GM19395 (cell line): Measurements from ENCODE around the gene SLC7A14.
A peak's percentile ranks its signal among the peaks of the same experiment; 100 is the strongest.

Experiments
- ATAC-seq: cut with Tn5 transposase; IDR thresholded peaks from one replicate; pipeline ENCODE4 v1.9.1; 2021; ENCODE audit warnings: mild to moderate bottlenecking, moderate library complexity; ENCODE audit not compliant: unreplicated experiment

SLC7A14 gene

GRCh38 chr3:170585937-170586310 is at the start of gene SLC7A14:
Gene SLC7A14 (minus strand): TSS chr3:170586075. CDS start chr3:170526936, 59,139 bp downstream.
- no peak for ATAC-seq

- ATAC-seq, result no peak
These were observed 49.5 kb upstream of the SLC7A14 start for GRCh38 chr3:170635385-170635735.

DNA sequence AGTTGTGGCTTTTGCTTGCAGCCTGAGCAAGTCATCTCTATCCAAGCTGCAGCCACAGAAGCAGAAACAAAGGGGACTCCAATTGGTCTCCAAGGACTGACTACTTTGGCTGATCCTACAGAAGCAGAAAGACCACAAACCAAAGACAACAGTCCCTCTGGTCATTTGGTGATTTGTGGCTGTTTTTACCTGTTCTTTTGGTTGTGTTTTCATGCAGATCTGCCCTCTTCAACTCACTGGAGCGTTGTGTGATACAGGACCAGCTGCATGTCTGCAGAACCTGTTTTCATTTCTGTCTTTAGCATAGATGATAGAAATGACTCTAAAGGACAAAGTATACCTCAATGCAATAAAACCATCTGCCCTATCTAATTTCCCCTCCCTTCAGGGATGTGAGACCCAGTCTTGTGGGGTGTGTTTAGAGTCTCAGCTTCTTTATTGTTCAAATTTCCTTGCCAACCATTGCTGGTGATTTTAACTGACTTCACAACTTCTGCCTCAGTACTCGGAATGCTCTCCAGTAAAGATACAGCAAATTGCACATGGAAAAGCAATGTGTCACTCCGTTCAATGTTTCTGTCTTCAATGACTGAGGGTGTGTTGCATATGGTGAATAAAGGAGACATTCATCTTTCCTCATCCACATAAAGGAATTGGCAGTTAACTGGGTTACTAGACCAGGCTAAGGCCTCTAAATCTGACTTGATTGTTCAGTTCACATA is 48.9 kb upstream of the SLC7A14 start:
- ATAC-seq, result peak; percentile 74

DNA sequence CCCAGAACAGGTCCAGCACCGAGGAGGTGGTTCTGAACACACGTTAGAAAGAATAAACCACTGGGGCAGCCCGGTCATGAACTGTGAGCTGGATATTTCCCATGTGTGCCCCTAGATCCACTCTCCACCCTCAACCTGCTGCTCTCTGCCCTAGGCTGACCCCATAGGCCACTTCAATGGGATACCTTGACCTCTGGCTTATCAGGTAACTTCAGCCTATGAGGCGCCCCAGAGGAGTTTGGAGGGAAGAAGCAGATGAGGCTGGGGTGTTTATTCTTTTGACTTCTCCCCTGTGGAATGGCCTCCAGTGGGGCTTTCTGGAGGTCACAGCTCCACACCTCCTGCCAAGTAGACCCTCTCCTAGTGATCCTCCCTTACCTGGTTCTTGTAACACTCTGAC is 47.7 kb upstream of the SLC7A14 start:
- ATAC-seq, result no peak

- ATAC-seq, result peak; percentile 86
These were observed 46.9 kb upstream of the SLC7A14 start for GRCh38 chr3:170632780-170633179.

DNA sequence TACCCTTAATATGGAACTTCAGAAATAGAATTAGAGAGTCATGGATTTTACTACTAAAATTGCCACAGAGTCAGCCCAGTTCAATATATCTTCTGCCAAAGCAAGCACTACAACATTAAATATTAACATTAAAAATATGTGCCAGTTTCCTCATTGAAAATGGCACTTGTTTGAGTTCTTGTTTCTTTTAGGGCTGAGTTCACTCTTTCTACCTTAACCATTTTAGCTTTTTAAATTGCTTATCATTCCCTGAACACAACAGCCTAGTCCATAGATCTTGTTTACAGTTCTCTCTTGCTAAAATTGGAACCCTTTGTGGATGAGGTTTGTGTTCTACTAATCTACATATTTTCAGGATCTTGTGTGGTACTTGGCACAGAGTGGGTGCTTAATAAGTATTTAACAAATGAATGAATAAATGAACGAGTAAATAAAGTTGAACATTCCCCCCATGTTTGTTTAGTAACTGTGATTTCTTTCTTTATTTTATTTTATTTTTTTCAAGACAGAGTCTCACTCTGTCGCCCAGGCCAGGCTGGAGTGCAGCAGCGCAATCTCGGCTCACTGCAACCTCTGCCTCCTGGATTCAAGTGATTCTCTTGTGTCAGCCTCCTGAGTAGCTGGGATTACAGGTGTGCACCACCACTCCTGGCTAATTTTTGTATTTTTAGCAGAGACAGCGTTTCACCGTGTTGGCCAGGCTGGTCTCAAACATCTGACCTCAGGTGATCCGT is 46.0 kb upstream of the SLC7A14 start:
- no peak for ATAC-seq

- ATAC-seq, result no peak
These were observed 37.6 kb upstream of the SLC7A14 start for GRCh38 chr3:170623524-170623923.

DNA sequence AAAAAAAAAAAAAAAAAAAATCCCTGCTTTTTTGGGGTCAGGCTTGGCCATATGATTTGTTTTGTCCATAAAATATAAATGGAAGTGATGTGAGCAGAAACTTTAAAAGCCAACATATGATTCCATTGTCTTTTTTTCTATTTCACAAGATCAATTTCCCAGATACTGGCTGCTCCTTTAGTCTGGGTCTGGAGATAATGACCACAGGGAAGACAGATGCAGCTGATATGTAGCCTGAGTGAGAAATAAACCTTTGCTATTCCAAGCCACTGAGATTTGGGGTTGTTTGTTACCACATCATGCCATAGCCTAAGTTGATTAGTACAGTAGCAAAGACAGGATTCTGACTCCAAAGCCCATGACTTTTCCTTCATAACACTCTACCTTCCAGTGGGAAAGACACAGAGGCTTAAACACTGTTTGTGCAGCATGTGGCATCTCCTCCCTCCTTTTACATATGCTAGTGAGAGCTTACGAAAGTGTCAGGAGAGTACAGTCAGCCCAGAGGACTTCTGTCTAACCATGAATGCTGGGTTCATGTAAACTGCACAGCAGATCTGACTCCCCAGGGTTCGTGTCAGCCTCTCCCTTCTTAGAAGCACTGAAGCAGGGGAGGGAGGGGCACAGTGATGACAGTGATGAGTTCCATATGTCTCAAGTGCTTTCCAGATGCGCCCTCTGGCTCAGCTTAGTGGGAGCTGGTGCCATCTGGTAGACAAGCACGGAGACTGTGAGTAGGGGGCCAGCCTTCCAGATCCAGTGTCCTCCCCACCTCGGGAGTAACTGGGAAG is 36.7 kb upstream of the SLC7A14 start:
- ATAC-seq, result no peak

- no peak for ATAC-seq
These were observed 35.4 kb upstream of the SLC7A14 start for GRCh38 chr3:170621256-170621655.

GRCh38 chr3:170614214-170614966 is 28.5 kb upstream of the SLC7A14 start:
- ATAC-seq, result no peak

- no peak for ATAC-seq
These were observed 25.9 kb upstream of the SLC7A14 start for GRCh38 chr3:170611751-170612150.

DNA sequence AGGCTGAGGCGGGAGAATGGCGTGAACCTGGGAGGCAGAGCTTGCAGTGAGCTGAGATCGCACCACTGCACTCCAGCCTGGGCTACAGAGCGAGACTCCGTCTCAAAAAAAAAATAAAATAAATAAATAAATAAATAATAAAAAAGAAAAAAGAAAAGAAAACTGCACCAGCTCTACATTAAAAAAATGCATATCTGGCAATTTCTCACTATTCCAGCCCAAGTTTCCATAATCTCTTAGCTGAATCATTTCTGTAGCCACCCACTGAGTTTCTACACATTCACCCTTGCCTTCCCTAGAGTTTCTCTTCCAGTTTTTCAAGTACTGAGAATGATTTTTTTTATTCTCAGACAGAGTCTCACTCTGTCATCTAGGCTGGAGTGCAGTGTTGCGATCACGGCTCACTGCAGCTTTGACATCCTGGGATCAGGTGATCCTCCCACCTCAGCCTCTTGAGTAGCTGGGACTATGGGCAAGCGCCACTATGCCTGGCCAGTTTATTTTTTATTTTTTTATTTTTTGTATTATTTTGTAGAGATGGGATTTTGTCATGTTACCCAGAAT is 24.5 kb upstream of the SLC7A14 start:
- ATAC-seq, result no peak

- no peak for ATAC-seq
These were observed 22.6 kb upstream of the SLC7A14 start for GRCh38 chr3:170608475-170608874.

DNA sequence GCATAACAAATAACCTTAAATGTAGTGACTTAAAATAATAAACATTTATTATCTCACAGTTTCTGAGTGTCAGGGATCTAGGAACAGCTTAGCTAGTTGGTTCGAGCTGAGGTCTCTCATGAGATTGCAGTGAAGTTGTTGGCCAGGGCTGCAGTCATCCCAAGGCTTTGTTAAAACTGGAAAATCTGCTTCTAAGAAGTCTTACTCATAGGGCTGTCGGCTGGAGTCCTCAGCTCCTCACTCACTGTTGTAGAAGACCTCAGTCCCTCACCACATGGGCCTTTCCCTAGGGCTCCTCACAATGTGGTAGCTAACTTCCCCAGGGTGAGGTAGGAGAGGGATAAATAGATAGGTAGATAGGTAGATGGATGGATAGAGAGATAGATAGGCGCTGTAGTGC is 20.8 kb upstream of the SLC7A14 start:
- no peak for ATAC-seq

DNA sequence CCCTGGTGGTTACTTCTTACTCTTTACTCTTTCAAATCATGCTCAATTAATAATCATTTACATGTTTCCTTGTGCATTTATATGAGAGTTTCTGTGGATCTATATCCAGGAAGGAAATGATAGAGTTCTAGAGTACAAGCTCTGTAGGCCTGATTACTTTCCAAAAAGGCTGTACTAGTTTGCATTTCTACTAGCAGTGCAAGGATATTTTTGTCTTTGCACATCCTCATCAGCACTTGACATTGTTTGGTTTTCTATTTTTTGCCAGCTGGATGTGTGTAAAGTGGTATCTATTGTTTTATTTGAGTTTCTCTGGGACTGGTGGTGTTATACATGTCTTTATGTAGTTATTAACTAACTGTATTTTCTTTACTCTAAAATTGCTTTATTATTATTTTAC is 19.6 kb upstream of the SLC7A14 start:
- no peak for ATAC-seq

GRCh38 chr3:170603770-170604510 is 18.1 kb upstream of the SLC7A14 start:
- no peak for ATAC-seq

DNA sequence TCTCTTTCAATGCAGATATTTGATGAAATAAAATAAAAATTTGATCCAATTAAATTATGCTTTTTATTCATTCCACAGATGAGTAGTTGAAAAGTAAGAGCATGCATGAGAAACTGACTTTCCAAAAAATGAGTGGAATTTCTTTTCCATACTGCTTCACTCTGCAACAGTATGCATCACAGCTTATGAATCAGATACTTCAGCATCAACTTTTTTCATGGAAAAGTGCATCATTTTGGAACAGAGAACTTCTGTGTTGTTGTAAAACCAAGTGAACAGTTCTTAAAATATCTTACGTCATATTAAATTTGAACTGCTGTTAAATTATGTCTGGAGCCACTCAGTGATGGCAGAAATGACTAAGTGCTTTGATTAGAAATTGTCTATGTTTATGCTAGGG is 16.7 kb upstream of the SLC7A14 start:
- ATAC-seq, result no peak

DNA sequence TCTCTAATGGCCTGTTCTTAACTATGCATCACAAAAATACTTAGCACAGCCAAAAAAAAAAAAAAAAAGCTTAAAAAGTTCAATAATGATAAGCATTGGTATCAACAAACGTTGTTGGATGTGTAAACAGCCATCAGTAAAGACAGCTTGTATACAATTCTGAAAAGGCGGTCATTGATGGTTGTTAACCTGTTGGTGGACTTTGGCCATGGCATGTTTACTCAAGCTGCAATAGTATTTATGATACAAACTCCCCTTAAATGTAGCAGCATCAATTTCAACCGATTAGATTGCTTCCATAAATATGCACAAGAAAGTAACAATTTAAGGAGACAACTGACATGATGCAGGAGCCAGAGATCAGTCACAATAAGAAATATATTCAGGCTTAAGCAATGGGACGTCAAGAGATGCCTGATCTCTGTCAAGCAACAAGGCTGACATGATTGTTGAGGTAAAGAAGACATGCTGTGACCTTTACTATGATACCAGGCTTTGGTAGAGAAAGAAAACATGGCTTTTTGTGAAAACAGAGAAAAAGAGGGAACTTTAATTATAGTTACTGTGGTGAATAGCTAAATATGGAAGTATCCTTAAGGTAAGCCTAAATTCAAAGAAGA is 14.2 kb upstream of the SLC7A14 start:
- no peak for ATAC-seq

DNA sequence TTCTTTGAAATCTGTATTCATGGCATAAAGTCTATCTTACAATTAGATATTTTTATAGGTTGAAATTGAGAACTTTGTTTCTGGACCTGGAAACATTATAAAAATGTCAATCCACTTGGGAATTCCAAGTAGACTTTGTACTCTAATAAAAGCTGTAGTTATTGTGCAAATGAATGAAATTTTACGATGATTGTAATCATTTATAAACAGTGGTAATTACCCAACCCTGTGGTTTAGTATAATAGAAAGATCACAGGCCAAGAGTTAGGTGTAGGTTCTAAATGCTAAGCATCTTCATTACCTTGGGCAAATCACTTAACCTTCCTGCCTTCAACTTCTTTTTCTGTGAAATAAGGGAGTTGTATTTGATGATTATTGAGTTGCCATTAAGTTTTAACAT is 13.2 kb upstream of the SLC7A14 start:
- no peak for ATAC-seq

DNA sequence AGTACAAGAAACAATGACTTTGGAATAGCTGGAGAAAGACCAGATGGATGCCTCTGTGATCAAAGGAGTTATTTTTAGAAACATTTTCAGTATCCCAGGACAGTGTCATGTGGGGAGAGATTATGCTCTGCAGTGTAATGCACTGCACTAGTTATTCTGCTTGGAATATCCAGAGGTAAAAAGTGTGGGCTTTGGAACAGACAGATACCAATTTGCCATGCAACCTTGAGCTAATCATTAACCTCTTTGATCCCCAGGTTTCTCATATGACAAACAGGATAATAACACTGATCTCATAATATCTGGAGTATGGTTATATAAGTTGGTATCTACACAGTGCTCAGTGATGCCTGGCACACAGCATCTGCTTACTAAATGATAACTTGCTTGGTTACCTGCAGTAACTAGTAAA is 12.2 kb upstream of the SLC7A14 start:
- ATAC-seq, result no peak
